ENCODE results near the gene SLC12A4.

GRCh38 chr16:67930191-67930590 is 38.2 kb downstream of the SLC12A4 start:
- TF ChIP-seq POLR2A (IDR thresholded peaks at IDR 0.05) (no peak), CTCF (IDR thresholded peaks at IDR 0.05) (no peak)

All from stomach (tissue), 4 donors.